HepG2 (cell line): ENCODE measurements around the gene DLST. TPM values are rescaled to one million over a fixed set of nuclear protein-coding genes. Genes with fewer than 3 reads are reported as not detected.
A peak's percentile ranks its signal among the peaks of the same experiment; 100 is the strongest.

Source experiments
- ATAC-seq: fragments of 200-7000 bp; cut with Tn5 transposase; 3 replicates; pipeline ENCODE4 v1.9.1; 2020; ENCODE audit warnings: mild to moderate bottlenecking, moderate library complexity
- BruUV-seq: library from RNA; stranded (reverse); fragments of 400-500 nt; replicated peaks from 2 replicates; lab custom pipeline; 2021; lab: Mats Ljungman, UMichigan
- CTCF ChIA-PET: fragments of 300-600 bp; formaldehyde crosslinking; extraction: SDS; loops from one replicate; lab custom pipeline; 2021; ENCODE audit warnings: low total read pairs, inconsistent platforms, low intra/inter-chr PET ratio; lab: Yijun Ruan, JAX
- POLR2A ChIA-PET: fragments of 350-600 bp; sonication (Branson Sonifier 250); formaldehyde crosslinking; loops from one replicate; lab custom pipeline; 2020; ENCODE audit warnings: antibody characterized with exemption, inconsistent platforms; lab: Yijun Ruan, JAX
- DNase-seq: peaks from one replicate; pipeline ENCODE4 v3.0.0-alpha.2; 2015; ENCODE audit warnings: low spot score
- FAIRE-seq: peaks from 3 replicates; lab custom pipeline; 2011; peaks lifted over from hg19 to GRCh38; lab: Jason Lieb, UNC
- H2AFZ ChIP-seq: one replicate; pipeline ENCODE4 v1.6.1; 2011; ENCODE audit warnings: low read length, inconsistent platforms
- H3K27ac ChIP-seq: fragments of 300-600 bp; 3 replicates; pipeline ENCODE4 v1.8.0; 2011; ENCODE audit warnings: mixed run types, mild to moderate bottlenecking, mixed read lengths, low read length, inconsistent platforms; ENCODE audit not compliant: insufficient read depth; ENCODE audit errors: extremely low read length
- H3K27me3 ChIP-seq, 2 experiments: fragments of 200-600 bp in 1 of 2; 2 replicates in 1 of 2; 3 replicates in 1 of 2; pipeline versions ENCODE4 v1.6.0 to v1.8.0; 2011; ENCODE audit warnings: low read length in 2 of 2, mild to moderate bottlenecking in 2 of 2, moderate library complexity in 2 of 2, inconsistent platforms in 1 of 2; ENCODE audit not compliant: insufficient read depth in 2 of 2, control insufficient read depth in 1 of 2
- H3K36me3 ChIP-seq, 2 experiments: fragments of 200-600 bp in 1 of 2; replicated peaks in 1 of 2; 2 replicates in 1 of 2; 3 replicates in 1 of 2; pipeline versions ENCODE4 v1.5.1 to v1.8.0; 2011; ENCODE audit warnings: low read length in 2 of 2, inconsistent platforms in 1 of 2; ENCODE audit not compliant: insufficient read depth in 2 of 2, control insufficient read depth in 1 of 2
- H3K4me1 ChIP-seq: 2 replicates; pipeline ENCODE4 v1.5.1; 2012; ENCODE audit warnings: low read length, inconsistent platforms; ENCODE audit not compliant: insufficient read depth
- H3K4me2 ChIP-seq: 2 replicates; pipeline ENCODE4 v1.6.0; 2011; ENCODE audit warnings: low read depth, low read length, inconsistent platforms
- H3K4me3 ChIP-seq, 3 experiments: fragments of 200-600 bp in 1 of 3; sonication (generic), shearing (Covaris generic) in 1 of 3; replicated peaks in 1 of 3; 2 replicates each; pipeline ENCODE4 v1.5.1; 2011 to 2016; ENCODE audit warnings: low read length in 3 of 3, inconsistent platforms in 2 of 3, low read depth in 2 of 3, mild to moderate bottlenecking in 2 of 3, control low read depth in 1 of 3, mixed read lengths in 1 of 3; ENCODE audit not compliant: insufficient read depth in 1 of 3
- H3K79me2 ChIP-seq: one replicate; pipeline ENCODE4 v1.6.1; 2011; ENCODE audit warnings: low read length, inconsistent platforms; ENCODE audit not compliant: insufficient read depth
- H3K9ac ChIP-seq: 2 replicates; pipeline ENCODE4 v1.6.0; 2011; ENCODE audit warnings: mild to moderate bottlenecking, low read depth, low read length, inconsistent platforms; ENCODE audit not compliant: insufficient read depth
- H3K9me3 ChIP-seq: 2 replicates; pipeline ENCODE4 v1.5.1; 2012; ENCODE audit warnings: mild to moderate bottlenecking, low read length
- H4K20me1 ChIP-seq: 2 replicates; pipeline ENCODE4 v1.6.0; 2011; ENCODE audit warnings: inconsistent platforms, mild to moderate bottlenecking, low read length, moderate library complexity; ENCODE audit not compliant: insufficient read depth
- ARID4A ChIP-seq: sonication (generic); formaldehyde crosslinking; IDR thresholded peaks from 2 replicates; pipeline ENCODE4 v1.5.0; 2020; ENCODE audit warnings: mild to moderate bottlenecking, missing genetic modification reagents, borderline replicate concordance
- ELF1 ChIP-seq: sonication (generic); formaldehyde crosslinking; IDR thresholded peaks from 2 replicates; pipeline ENCODE4 v1.4.0; 2020; ENCODE audit warnings: missing genetic modification reagents
- FOXK2 ChIP-seq: fragments of 450-650 bp; IDR thresholded peaks from 2 replicates; pipeline ENCODE4 v1.6.1; 2016
- HDAC1 ChIP-seq: sonication (generic); formaldehyde crosslinking; IDR thresholded peaks from 2 replicates; pipeline ENCODE4 v1.5.1; 2020; ENCODE audit warnings: mild to moderate bottlenecking, missing genetic modification reagents
- HNF4G ChIP-seq, 2 experiments: sonication (generic) in 1 of 2; formaldehyde crosslinking in 1 of 2; IDR thresholded peaks; 2 replicates each; pipeline versions ENCODE4 v1.4.0 to v1.6.1; 2011 to 2020; ENCODE audit warnings: borderline replicate concordance in 2 of 2, low read depth in 2 of 2, mild to moderate bottlenecking in 2 of 2, low read length in 1 of 2, missing genetic modification reagents in 1 of 2, moderate library complexity in 1 of 2
- KLF6 ChIP-seq: IDR thresholded peaks from 2 replicates; pipeline ENCODE4 v1.8.0; 2016; ENCODE audit warnings: missing biosample characterization, missing genetic modification reagents
- KLF9 ChIP-seq: IDR thresholded peaks from 2 replicates; pipeline ENCODE4 v1.6.1; 2016; ENCODE audit warnings: low read depth
- MEF2D ChIP-seq: sonication (generic); formaldehyde crosslinking; IDR thresholded peaks from 2 replicates; pipeline ENCODE4 v1.5.1; 2020; ENCODE audit warnings: mild to moderate bottlenecking, missing genetic modification reagents
- MYC ChIP-seq: sonication (generic); formaldehyde crosslinking; IDR thresholded peaks from 2 replicates; pipeline ENCODE4 v1.9.0; 2021; ENCODE audit warnings: missing genetic modification reagents, borderline replicate concordance
- RBFOX2 ChIP-seq: fragments of 200-400 bp; formaldehyde crosslinking; IDR thresholded peaks from 2 replicates; pipeline ENCODE4 v1.6.1; 2017; ENCODE audit warnings: low read depth, mild to moderate bottlenecking, low read length
- SMAD3 ChIP-seq: sonication (generic); formaldehyde crosslinking; IDR thresholded peaks from 2 replicates; pipeline ENCODE4 v1.4.0; 2020; ENCODE audit warnings: missing genetic modification reagents
- UBTF ChIP-seq: sonication (generic); formaldehyde crosslinking; IDR thresholded peaks from 2 replicates; pipeline ENCODE4 v1.4.0; 2020; ENCODE audit warnings: mild to moderate bottlenecking, missing genetic modification reagents
- ZNF138 ChIP-seq: sonication (generic); formaldehyde crosslinking; IDR thresholded peaks from 2 replicates; pipeline ENCODE4 v1.5.0; 2020; ENCODE audit warnings: mild to moderate bottlenecking, low read depth, missing genetic modification reagents
- ZNF546 ChIP-seq: sonication (generic); formaldehyde crosslinking; conservative IDR thresholded peaks from 2 replicates; pipeline ENCODE4 v1.8.1; 2023; ENCODE audit warnings: mild to moderate bottlenecking, missing genetic modification reagents
- ZNF788 ChIP-seq: sonication (generic); formaldehyde crosslinking; IDR thresholded peaks from 2 replicates; pipeline ENCODE4 v1.5.0; 2020; ENCODE audit warnings: mild to moderate bottlenecking, missing genetic modification reagents, borderline replicate concordance
- ZSCAN29 ChIP-seq: sonication (generic); formaldehyde crosslinking; conservative IDR thresholded peaks from 2 replicates; pipeline ENCODE4 v1.4.0; 2020; ENCODE audit warnings: mild to moderate bottlenecking, missing genetic modification reagents
- ZZZ3 ChIP-seq: sonication (generic); formaldehyde crosslinking; IDR thresholded peaks from 2 replicates; pipeline ENCODE4 v1.4.0; 2020; ENCODE audit warnings: missing genetic modification reagents, mild to moderate bottlenecking, borderline replicate concordance
- WGBS: methylation state at CpG from one replicate; pipeline ENCODE4 v1.1.6; 2017; ENCODE audit warnings: low lambda C conversion rate; 5-methylcytosine and 5-hydroxymethylcytosine counted together
- in situ Hi-C: cut with HindIII; loops from 2 replicates; pipeline ENCODE4 v1.10.0; 2017; ENCODE audit warnings: low pct_unique_long_range_greater_than_20kb; ENCODE audit not compliant: extremely low pct_ligation_motif_present
- intact Hi-C: fragments of 100-400 bp; cut with micrococcal nuclease; formaldehyde crosslinking; loops from one replicate; pipeline ENCODE4 v1.10.0; 2022; ENCODE audit not compliant: unreplicated experiment
- polyA plus RNA-seq, 8 experiments: library from polyadenylated mRNA; depleted of rRNA in 3 of 8; stranded (reverse) in 7 of 8; unstranded in 1 of 8; fragments of >200 nt; fragmentation: Illumina TruSeq in 4 of 8; extraction: Trizol in 4 of 8; gene quantifications; 2 replicates each; pipeline versions ENCODE4 v1.2.1 to v1.2.3, GENCODE V29; 2011 to 2016; ENCODE audit warnings: low read depth in 4 of 8, missing spikeins in 1 of 8, mixed read lengths in 1 of 8; ENCODE audit not compliant: insufficient read depth in 1 of 8
- total RNA-seq, 5 experiments: library from RNA; depleted of rRNA; stranded (reverse); fragments of >200 nt; fragmentation: Illumina TruSeq; extraction: Trizol; gene quantifications; 2 replicates each; pipeline ENCODE4 v1.2.3, GENCODE V29; 2016; ENCODE audit warnings: low read depth in 1 of 5

Gene DLST
- total and polyA plus RNA-seq, 2 of the 13 experiments (the other 11 are each of a cell fraction or from before 2014, with no cell fraction given) = 56.5 to 94.3 TPM

GRCh38 chr14:74951443-74952179, 69.9 kb downstream of the DLST start:
- intact Hi-C loops (no loop called here), in situ Hi-C loops (loop anchor here (5.0 kb wide), 1 partner anchor 51 kb away; the partner anchor contains the start of gene EIF2B2)
- Histone ChIP-seq H3K79me2 (peaks cover 15% of the 10 kb centered on the region), H3K4me2 (peak overlapping the region; percentile 92), H4K20me1 (no peaks in the 10 kb centered on the region), H3K9me3 (no peaks in the 10 kb centered on the region), H2AFZ (no peak overlapping the region), H3K9ac (peak overlapping the region; percentile 78), H3K4me3 (peak overlapping the region; percentile 42 to 70 (median 53)), H3K36me3 (peaks cover 5 to 21% of the 10 kb centered on the region in 2 experiments; a peak in 4 of 5 replicates), H3K27me3 (no peaks in the 10 kb centered on the region), H3K4me1 (peaks cover 57% of the 10 kb centered on the region), H3K27ac (peak overlapping the region; percentile 97)
- BruUV-seq = TSS peak; percentile 95
- FAIRE-seq = no peak
- ATAC-seq = peak; percentile 34
- ChIA-PET POLR2A (interaction anchor here (0.7 to 2.6 kb wide), 23 partner anchors 8 to 119 kb away, joined by 3 to 16 read pairs (median 4); partner anchors contain the start of genes ACYP1, DLST, EIF2B2 and RPS6KL1), CTCF (no interaction called here)
- WGBS = 13% methylated on average over 8 of the region's 15 CpGs
- no peak for DNase-seq
- peak; percentile 62 for TF ChIP-seq RBFOX2
- TF ChIP-seq MYC (CRISPR knock-in tag) = peak; percentile 39; the same call in 1 of the 2 replicates
- TF ChIP-seq ZZZ3 (CRISPR knock-in tag) = no peak
- peak; percentile 39; the same call in 1 of the 2 replicates for TF ChIP-seq HDAC1
- TF ChIP-seq MEF2D (CRISPR knock-in tag) = 0 out of 2 replicates have a peak, but pooled peaks have one; percentile 6
- no peak for TF ChIP-seq FOXK2
- 0 out of 2 replicates have a peak, but pooled peaks have one; percentile 16 for TF ChIP-seq KLF6 (CRISPR knock-in tag)
- TF ChIP-seq HNF4G (IDR thresholded peaks at IDR 0.05; ENCODE audit: borderline replicate concordance, low read depth, low read length) = 0 out of 2 replicates have a peak, but pooled peaks have one; percentile 7
- TF ChIP-seq HNF4G (CRISPR knock-in tag; IDR thresholded peaks at IDR 0.05; ENCODE audit: borderline replicate concordance, low read depth) = no peak
- no peak for TF ChIP-seq ZNF138
- 0 out of 2 replicates have a peak, but pooled peaks have one; percentile 7 for TF ChIP-seq ZNF788 (CRISPR knock-in tag)
- no peak for TF ChIP-seq ZNF546 (CRISPR knock-in tag)
- no peak for TF ChIP-seq ZSCAN29
- no peak for TF ChIP-seq KLF9 (CRISPR knock-in tag)
- no peak for TF ChIP-seq SMAD3 (CRISPR knock-in tag)
- TF ChIP-seq ARID4A (CRISPR knock-in tag) = peak; percentile 23; the same call in 1 of the 2 replicates
- peak; percentile 52; the same call in 1 of the 2 replicates for TF ChIP-seq ELF1 (CRISPR knock-in tag)
- TF ChIP-seq UBTF (CRISPR knock-in tag) = 0 out of 2 replicates have a peak, but pooled peaks have one; percentile 12
